Nephron progenitor cell (in vitro differentiated cells): ENCODE data around the gene RBM28.
A peak's percentile ranks its signal among the peaks of the same experiment; 100 is the strongest.

Experiments used
- DNase-seq: peaks from one replicate; pipeline ENCODE4 v3.0.0; 2021
- H3K27ac Mint-ChIP-seq: 2 replicates; pipeline ENCODE4 v1.8.0; 2021; ENCODE audit warnings: mild to moderate bottlenecking, moderate library complexity, mixed read lengths
- H3K27me3 Mint-ChIP-seq: 2 replicates; pipeline ENCODE4 v1.8.0; 2021; ENCODE audit warnings: mild to moderate bottlenecking, low read depth, mixed read lengths; ENCODE audit not compliant: poor library complexity
- H3K36me3 Mint-ChIP-seq: 2 replicates; pipeline ENCODE4 v1.8.0; 2021; ENCODE audit warnings: low read depth, mixed read lengths
- H3K4me1 Mint-ChIP-seq: 2 replicates; pipeline ENCODE4 v1.8.0; 2021; ENCODE audit warnings: mixed read lengths
- H3K4me3 Mint-ChIP-seq: 2 replicates; pipeline ENCODE4 v1.8.0; 2021; ENCODE audit warnings: mild to moderate bottlenecking, moderate library complexity, mixed read lengths
- H3K9me3 Mint-ChIP-seq: 2 replicates; pipeline ENCODE4 v1.8.0; 2021; ENCODE audit warnings: mild to moderate bottlenecking, moderate library complexity, mixed read lengths
- CTCF ChIP-seq: fragments of 200-600 bp; sonication (generic); IDR thresholded peaks from 2 replicates; pipeline ENCODE4 v1.5.0; 2021; ENCODE audit warnings: antibody characterized with exemption

The RBM28 gene

GRCh38 chr7:128351296-128352152, 7.8 kb upstream of the RBM28 start:
- Mint-ChIP-seq H3K27me3 (peaks cover 36% of the 10 kb centered on the region), H3K27ac (no peak overlapping the region), H3K36me3 (no peaks in the 10 kb centered on the region), H3K4me1 (peaks cover 32% of the 10 kb centered on the region), H3K9me3 (no peaks in the 10 kb centered on the region), H3K4me3 (no peak overlapping the region)
- DNase-seq, result no peak
- no peak for TF ChIP-seq CTCF

DNA sequence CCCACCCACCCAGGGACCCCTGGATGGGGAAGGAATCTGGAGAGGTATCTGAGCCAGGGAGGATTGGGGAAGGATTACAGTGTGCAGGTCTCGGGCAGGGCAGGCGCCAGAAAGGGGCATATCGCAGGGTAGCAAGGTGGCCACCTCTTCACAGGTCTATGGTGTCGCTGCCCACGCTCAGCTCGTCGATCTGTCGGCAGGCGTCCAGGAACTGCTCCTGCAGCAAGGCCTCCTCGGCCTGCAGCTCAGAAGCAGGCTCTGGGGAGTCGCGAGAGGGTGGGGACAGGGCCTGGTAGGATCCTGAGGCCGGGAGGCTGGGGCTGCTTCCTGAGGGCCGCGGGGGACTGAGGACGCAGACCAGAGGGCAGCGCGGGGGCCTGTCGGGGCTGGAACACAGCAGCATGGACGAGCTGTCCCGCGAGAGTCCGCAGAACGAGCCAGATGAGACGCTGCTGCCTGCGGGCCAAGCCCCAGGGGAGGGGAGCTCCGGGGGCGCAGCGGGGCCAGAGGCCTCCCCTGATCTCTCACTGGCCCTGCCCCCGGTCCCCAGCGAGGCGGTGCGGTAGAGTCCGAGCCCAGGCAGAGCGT, 7.1 kb upstream of the RBM28 start:
- H3K27ac Mint-ChIP-seq, result no peak overlapping the region
- no peak overlapping the region for H3K4me3 Mint-ChIP-seq
- TF ChIP-seq CTCF, result no peak
- DNase-seq, result no peak
- no peaks in the 10 kb centered on the region for H3K36me3 Mint-ChIP-seq
- H3K27me3 Mint-ChIP-seq, result peaks cover 36% of the 10 kb centered on the region
- peaks cover 25% of the 10 kb centered on the region for H3K4me1 Mint-ChIP-seq
- no peaks in the 10 kb centered on the region for H3K9me3 Mint-ChIP-seq

DNA sequence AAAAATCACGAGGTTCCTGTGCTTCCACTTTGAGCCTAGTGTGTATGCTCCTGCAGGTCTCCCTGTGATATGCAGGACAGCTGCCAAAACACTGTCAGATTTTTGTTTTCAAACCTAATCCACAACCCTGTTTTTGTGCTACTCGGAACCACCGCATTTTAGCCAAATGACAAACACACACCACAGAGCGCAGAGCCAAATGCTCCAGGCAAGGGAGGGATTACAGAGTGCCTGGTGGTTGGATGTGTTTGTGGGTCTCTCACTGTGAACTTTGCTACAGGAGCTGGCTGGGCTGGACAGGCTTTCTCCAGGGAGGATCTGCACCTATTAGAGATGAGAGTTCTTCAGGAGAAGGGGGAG, 5.7 kb upstream of the RBM28 start:
- no peak for DNase-seq
- H3K27ac Mint-ChIP-seq, result no peak overlapping the region
- peaks cover 22% of the 10 kb centered on the region for H3K4me1 Mint-ChIP-seq
- TF ChIP-seq CTCF, result no peak
- H3K9me3 Mint-ChIP-seq, result no peaks in the 10 kb centered on the region
- peaks cover 29% of the 10 kb centered on the region for H3K27me3 Mint-ChIP-seq
- no peaks in the 10 kb centered on the region for H3K36me3 Mint-ChIP-seq
- no peak overlapping the region for H3K4me3 Mint-ChIP-seq

DNA sequence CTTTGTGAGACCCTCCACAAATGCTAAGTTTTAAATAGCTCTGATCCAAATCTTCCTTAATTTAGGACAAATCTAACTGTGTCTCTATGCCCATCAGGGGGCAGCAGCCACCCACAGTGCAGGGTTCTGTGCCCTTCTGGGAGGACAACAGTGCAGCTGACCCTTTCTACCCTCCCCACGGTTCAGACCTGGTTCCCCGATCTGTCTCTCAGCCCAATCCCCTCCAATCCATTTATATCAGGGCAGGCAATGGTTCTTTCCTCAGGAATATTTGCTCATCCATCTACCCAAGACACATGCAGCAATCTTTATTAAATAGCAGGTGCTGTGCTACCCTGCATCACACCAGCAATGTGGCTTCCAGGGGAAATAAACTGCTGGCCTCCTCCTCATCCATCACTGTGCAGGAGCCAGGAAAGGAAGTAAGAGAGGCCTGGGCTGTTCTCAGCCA, 4.0 kb upstream of the RBM28 start:
- H3K27ac Mint-ChIP-seq, result no peak overlapping the region
- peak; percentile 75 for TF ChIP-seq CTCF
- H3K36me3 Mint-ChIP-seq, result no peaks in the 10 kb centered on the region
- DNase-seq, result peak; percentile 75
- H3K4me1 Mint-ChIP-seq, result peaks cover 19% of the 10 kb centered on the region
- no peaks in the 10 kb centered on the region for H3K9me3 Mint-ChIP-seq
- H3K4me3 Mint-ChIP-seq, result no peak overlapping the region
- H3K27me3 Mint-ChIP-seq, result peaks cover 17% of the 10 kb centered on the region

GRCh38 chr7:128344431-128344774, 695 bp upstream of the RBM28 start:
- H3K4me3 Mint-ChIP-seq, result peak overlapping the region; percentile 88
- H3K27ac Mint-ChIP-seq, result no peak overlapping the region
- H3K4me1 Mint-ChIP-seq, result peaks cover 36% of the 10 kb centered on the region
- H3K36me3 Mint-ChIP-seq, result peaks cover 7% of the 10 kb centered on the region
- H3K27me3 Mint-ChIP-seq, result peaks cover 12% of the 10 kb centered on the region
- no peak for TF ChIP-seq CTCF
- H3K9me3 Mint-ChIP-seq, result no peaks in the 10 kb centered on the region
- no peak for DNase-seq

GRCh38 chr7:128341733-128342132, 2.0 kb downstream of the RBM28 start:
- H3K9me3 Mint-ChIP-seq, result no peaks in the 10 kb centered on the region
- peaks cover 25% of the 10 kb centered on the region for H3K4me1 Mint-ChIP-seq
- DNase-seq, result no peak
- no peak for TF ChIP-seq CTCF
- peak overlapping the region; percentile 88 for H3K4me3 Mint-ChIP-seq
- H3K36me3 Mint-ChIP-seq, result peaks cover 22% of the 10 kb centered on the region
- H3K27ac Mint-ChIP-seq, result no peak overlapping the region
- no peaks in the 10 kb centered on the region for H3K27me3 Mint-ChIP-seq
